HepG2 (cell line): Measurements from ENCODE around the gene CDT1. TPM values are rescaled to one million over a fixed set of nuclear protein-coding genes. Genes with fewer than 3 reads are reported as not detected.

Experiments used
- ARID4A ChIP-seq: sonication (generic); formaldehyde crosslinking; IDR thresholded peaks from 2 replicates; pipeline ENCODE4 v1.5.0; 2020; ENCODE audit warnings: mild to moderate bottlenecking, missing genetic modification reagents, borderline replicate concordance
- DPF2 ChIP-seq: sonication (generic); formaldehyde crosslinking; IDR thresholded peaks from 2 replicates; pipeline ENCODE4 v1.4.0; 2020; ENCODE audit warnings: mild to moderate bottlenecking, low read depth, missing genetic modification reagents, borderline replicate concordance
- ELF3 ChIP-seq: IDR thresholded peaks from 2 replicates; pipeline ENCODE4 v1.6.1; 2016; ENCODE audit warnings: missing genetic modification reagents, missing compliant biosample characterization
- HMG20B ChIP-seq: conservative IDR thresholded peaks from 2 replicates; pipeline ENCODE4 v1.6.1; 2016; ENCODE audit warnings: missing genetic modification reagents, missing compliant biosample characterization
- KLF12 ChIP-seq: sonication (generic); formaldehyde crosslinking; IDR thresholded peaks from 2 replicates; pipeline ENCODE4 v1.4.0; 2020; ENCODE audit warnings: missing genetic modification reagents, borderline replicate concordance
- KLF6 ChIP-seq: IDR thresholded peaks from 2 replicates; pipeline ENCODE4 v1.8.0; 2016; ENCODE audit warnings: missing biosample characterization, missing genetic modification reagents
- KMT2B ChIP-seq: IDR thresholded peaks from 2 replicates; pipeline ENCODE4 v1.6.1; 2016; ENCODE audit warnings: missing genetic modification reagents, missing compliant biosample characterization
- MTF2 ChIP-seq: sonication (generic); formaldehyde crosslinking; IDR thresholded peaks from 2 replicates; pipeline ENCODE4 v1.5.0; 2020; ENCODE audit warnings: missing genetic modification reagents, borderline replicate concordance
- MXD1 ChIP-seq: sonication (generic); formaldehyde crosslinking; IDR thresholded peaks from 2 replicates; pipeline ENCODE4 v1.4.0; 2020; ENCODE audit warnings: mild to moderate bottlenecking, missing genetic modification reagents
- NFIC ChIP-seq: IDR thresholded peaks from 2 replicates; pipeline ENCODE4 v1.6.1; 2012; ENCODE audit warnings: mild to moderate bottlenecking, low read length, inconsistent platforms
- PHF5A ChIP-seq: IDR thresholded peaks from one replicate; pipeline ENCODE4 v1.6.1; 2018; ENCODE audit warnings: low read depth, missing genetic modification reagents; ENCODE audit not compliant: unreplicated experiment
- RFX1 ChIP-seq: fragments of 450-650 bp; IDR thresholded peaks from 2 replicates; pipeline ENCODE4 v1.6.1; 2017
- SALL2 ChIP-seq: sonication (generic); formaldehyde crosslinking; IDR thresholded peaks from 2 replicates; pipeline ENCODE4 v1.8.1; 2023; ENCODE audit warnings: mild to moderate bottlenecking, missing genetic modification reagents, inconsistent platforms
- TARDBP ChIP-seq: sonication (generic); formaldehyde crosslinking; IDR thresholded peaks from 2 replicates; pipeline ENCODE4 v1.8.0; 2022; ENCODE audit warnings: mild to moderate bottlenecking, missing genetic modification reagents
- ZFP90 ChIP-seq: sonication (generic); formaldehyde crosslinking; IDR thresholded peaks from 2 replicates; pipeline ENCODE4 v1.8.0; 2022; ENCODE audit warnings: missing genetic modification reagents, mild to moderate bottlenecking, inconsistent platforms, borderline replicate concordance
- ZFX ChIP-seq: sonication (generic); formaldehyde crosslinking; IDR thresholded peaks from 2 replicates; pipeline ENCODE4 v1.4.0; 2020; ENCODE audit warnings: mild to moderate bottlenecking, low read depth, missing genetic modification reagents, moderate library complexity
- ZMYM3 ChIP-seq: sonication (generic); formaldehyde crosslinking; IDR thresholded peaks from 2 replicates; pipeline ENCODE4 v1.5.1; 2020; ENCODE audit warnings: mild to moderate bottlenecking, missing genetic modification reagents
- ZNF234 ChIP-seq: sonication (generic); formaldehyde crosslinking; conservative IDR thresholded peaks from 2 replicates; pipeline ENCODE4 v1.5.1; 2020; ENCODE audit warnings: mild to moderate bottlenecking, missing genetic modification reagents
- ZNF263 ChIP-seq: sonication (generic); formaldehyde crosslinking; IDR thresholded peaks from 2 replicates; pipeline ENCODE4 v1.4.0; 2020; ENCODE audit warnings: missing genetic modification reagents
- ZNF329 ChIP-seq: sonication (generic); formaldehyde crosslinking; IDR thresholded peaks from 2 replicates; pipeline ENCODE4 v1.9.0; 2021; ENCODE audit warnings: low read depth, mild to moderate bottlenecking, missing genetic modification reagents
- ZNF333 ChIP-seq: sonication (generic); formaldehyde crosslinking; IDR thresholded peaks from 2 replicates; pipeline ENCODE4 v1.4.0; 2020; ENCODE audit warnings: mild to moderate bottlenecking, missing genetic modification reagents, borderline replicate concordance
- ZNF337 ChIP-seq: sonication (generic); formaldehyde crosslinking; IDR thresholded peaks from 2 replicates; pipeline ENCODE4 v1.5.1; 2020; ENCODE audit warnings: missing genetic modification reagents, low read depth, mild to moderate bottlenecking, borderline replicate concordance
- ZNF546 ChIP-seq: sonication (generic); formaldehyde crosslinking; conservative IDR thresholded peaks from 2 replicates; pipeline ENCODE4 v1.8.1; 2023; ENCODE audit warnings: mild to moderate bottlenecking, missing genetic modification reagents
- ZNF678 ChIP-seq: sonication (generic); formaldehyde crosslinking; IDR thresholded peaks from 2 replicates; pipeline ENCODE4 v1.4.0; 2020; ENCODE audit warnings: mild to moderate bottlenecking, missing genetic modification reagents
- ZNF724P ChIP-seq: sonication (generic); formaldehyde crosslinking; IDR thresholded peaks from 2 replicates; pipeline ENCODE4 v1.8.0; 2022; ENCODE audit warnings: missing genetic modification reagents, borderline replicate concordance
- polyA plus RNA-seq, 8 experiments: library from polyadenylated mRNA; depleted of rRNA in 3 of 8; stranded (reverse) in 7 of 8; unstranded in 1 of 8; fragments of >200 nt; fragmentation: Illumina TruSeq in 4 of 8; extraction: Trizol in 4 of 8; gene quantifications; 2 replicates each; pipeline versions ENCODE4 v1.2.1 to v1.2.3, GENCODE V29; 2011 to 2016; ENCODE audit warnings: low read depth in 4 of 8, missing spikeins in 1 of 8, mixed read lengths in 1 of 8; ENCODE audit not compliant: insufficient read depth in 1 of 8
- total RNA-seq, 5 experiments: library from RNA; depleted of rRNA; stranded (reverse); fragments of >200 nt; fragmentation: Illumina TruSeq; extraction: Trizol; gene quantifications; 2 replicates each; pipeline ENCODE4 v1.2.3, GENCODE V29; 2016; ENCODE audit warnings: low read depth in 1 of 5

Gene CDT1
- total and polyA plus RNA-seq, 2 of the 13 experiments (the other 11 are each of a cell fraction or from before 2014, with no cell fraction given): 23.1 to 23.8 TPM

- TF ChIP-seq ARID4A (CRISPR knock-in tag) (peak; percentile 82), ZNF333 (CRISPR knock-in tag) (no peak; the same call in 1 of the 2 replicates), ZNF263 (CRISPR knock-in tag) (peak; percentile 92), KLF6 (0 out of 2 replicates have a peak, but pooled peaks have one; percentile 48), ELF3 (CRISPR knock-in tag) (peak; percentile 62), TARDBP (CRISPR knock-in tag) (0 out of 2 replicates have a peak, but pooled peaks have one; percentile 46), ZNF678 (CRISPR knock-in tag) (0 out of 2 replicates have a peak, but pooled peaks have one; percentile 35), MTF2 (peak; percentile 90), RFX1 (no peak), SALL2 (CRISPR knock-in tag) (no peak; the same call in 1 of the 2 replicates), HMG20B (CRISPR knock-in tag) (no peak; the same call in 1 of the 2 replicates), ZNF234 (no peak; the same call in 1 of the 2 replicates), NFIC (no peak), MXD1 (CRISPR knock-in tag) (peak; percentile 71), PHF5A (peak; percentile 56), ZNF329 (peak; percentile 74; the same call in 1 of the 2 replicates), ZFX (CRISPR knock-in tag) (peak; percentile 95), ZFP90 (CRISPR knock-in tag) (no peak; the same call in 1 of the 2 replicates), KMT2B (peak; percentile 30; the same call in 1 of the 2 replicates), ZMYM3 (CRISPR knock-in tag) (no peak), ZNF546 (CRISPR knock-in tag) (no peak), DPF2 (no peak), ZNF337 (CRISPR knock-in tag) (no peak), ZNF724P (CRISPR knock-in tag) (no peak; the same call in 1 of the 2 replicates), KLF12 (CRISPR knock-in tag) (no peak)
These were observed 18.3 kb upstream of the CDT1 start, which contains the start of gene PIEZO1 (continued) for GRCh38 chr16:88785106-88785924.
